Measurements from ENCODE around the gene VPS51.

Gene VPS51

DNA sequence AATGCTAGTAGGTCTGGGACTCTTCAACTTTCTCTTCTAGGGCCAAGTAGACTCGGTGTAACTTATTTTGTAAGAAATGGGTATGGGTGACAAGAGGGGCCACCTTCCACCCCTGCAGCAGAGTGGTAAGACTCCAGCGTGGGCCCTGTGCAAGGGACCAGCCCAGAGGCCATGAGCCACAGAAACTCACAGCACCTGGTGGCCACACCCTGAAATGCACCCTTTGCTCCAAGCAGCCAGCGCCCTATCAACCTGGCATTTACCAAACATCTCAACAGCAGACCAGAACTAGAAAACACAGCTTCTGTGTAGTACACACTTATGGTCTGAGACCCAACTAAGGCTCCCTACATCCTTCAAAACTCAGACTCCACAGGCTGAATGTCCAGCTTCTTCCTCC lies 17.9 kb upstream of the VPS51 start:
- Mint-ChIP-seq H3K4me1 (peaks cover 36% of the 10 kb centered on the region), H3K36me3 (ENCODE audit: low read depth) (peaks cover 47% of the 10 kb centered on the region), H3K27ac (peak overlapping the region; percentile 5), H3K4me3 (no peak overlapping the region), H3K9me3 (no peaks in the 10 kb centered on the region), H3K27me3 (ENCODE audit: low read depth, poor library complexity) (no peaks in the 10 kb centered on the region)
- TF ChIP-seq, protein P1, sequence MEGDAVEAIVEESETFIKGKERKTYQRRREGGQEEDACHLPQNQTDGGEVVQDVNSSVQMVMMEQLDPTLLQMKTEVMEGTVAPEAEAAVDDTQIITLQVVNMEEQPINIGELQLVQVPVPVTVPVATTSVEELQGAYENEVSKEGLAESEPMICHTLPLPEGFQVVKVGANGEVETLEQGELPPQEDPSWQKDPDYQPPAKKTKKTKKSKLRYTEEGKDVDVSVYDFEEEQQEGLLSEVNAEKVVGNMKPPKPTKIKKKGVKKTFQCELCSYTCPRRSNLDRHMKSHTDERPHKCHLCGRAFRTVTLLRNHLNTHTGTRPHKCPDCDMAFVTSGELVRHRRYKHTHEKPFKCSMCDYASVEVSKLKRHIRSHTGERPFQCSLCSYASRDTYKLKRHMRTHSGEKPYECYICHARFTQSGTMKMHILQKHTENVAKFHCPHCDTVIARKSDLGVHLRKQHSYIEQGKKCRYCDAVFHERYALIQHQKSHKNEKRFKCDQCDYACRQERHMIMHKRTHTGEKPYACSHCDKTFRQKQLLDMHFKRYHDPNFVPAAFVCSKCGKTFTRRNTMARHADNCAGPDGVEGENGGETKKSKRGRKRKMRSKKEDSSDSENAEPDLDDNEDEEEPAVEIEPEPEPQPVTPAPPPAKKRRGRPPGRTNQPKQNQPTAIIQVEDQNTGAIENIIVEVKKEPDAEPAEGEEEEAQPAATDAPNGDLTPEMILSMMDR (IDR thresholded peaks at IDR 0.05): peak; percentile 53
- DNase-seq: peak; percentile 66

DNA sequence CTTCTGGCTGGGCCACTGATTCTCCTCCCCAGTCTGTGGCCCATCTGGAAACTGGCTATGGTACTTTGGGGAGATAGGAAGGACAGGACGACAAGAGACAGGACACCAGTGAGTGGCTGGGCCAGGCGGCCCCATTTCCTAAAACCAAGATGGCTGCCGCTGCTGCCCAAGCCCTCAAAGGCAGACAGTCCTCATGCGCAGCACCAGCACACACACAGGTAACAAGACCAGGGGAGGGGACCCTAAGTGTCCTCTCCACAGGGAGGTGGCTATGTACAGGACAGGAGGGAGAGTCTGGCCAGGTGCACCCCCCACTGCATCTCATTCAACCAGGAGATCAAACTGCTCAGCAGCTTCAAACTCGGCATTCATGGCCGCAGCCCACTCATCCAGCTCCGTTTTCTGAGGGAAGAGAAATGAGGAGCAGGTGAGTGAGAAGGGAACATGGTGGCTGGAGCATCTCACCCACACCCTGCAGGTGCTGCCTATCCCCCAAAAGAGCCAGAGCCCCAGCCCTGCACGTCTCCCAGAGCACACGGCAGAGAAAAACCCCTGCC lies 17.1 kb upstream of the VPS51 start:
- Mint-ChIP-seq H3K4me3 (no peak overlapping the region), H3K27me3 (ENCODE audit: low read depth, poor library complexity) (no peaks in the 10 kb centered on the region), H3K27ac (peak overlapping the region; percentile 45), H3K36me3 (ENCODE audit: low read depth) (peaks cover 47% of the 10 kb centered on the region), H3K4me1 (peaks cover 38% of the 10 kb centered on the region), H3K9me3 (no peaks in the 10 kb centered on the region)
- DNase-seq: no peak
- TF ChIP-seq, protein P1 (IDR thresholded peaks at IDR 0.05): no peak

DNA sequence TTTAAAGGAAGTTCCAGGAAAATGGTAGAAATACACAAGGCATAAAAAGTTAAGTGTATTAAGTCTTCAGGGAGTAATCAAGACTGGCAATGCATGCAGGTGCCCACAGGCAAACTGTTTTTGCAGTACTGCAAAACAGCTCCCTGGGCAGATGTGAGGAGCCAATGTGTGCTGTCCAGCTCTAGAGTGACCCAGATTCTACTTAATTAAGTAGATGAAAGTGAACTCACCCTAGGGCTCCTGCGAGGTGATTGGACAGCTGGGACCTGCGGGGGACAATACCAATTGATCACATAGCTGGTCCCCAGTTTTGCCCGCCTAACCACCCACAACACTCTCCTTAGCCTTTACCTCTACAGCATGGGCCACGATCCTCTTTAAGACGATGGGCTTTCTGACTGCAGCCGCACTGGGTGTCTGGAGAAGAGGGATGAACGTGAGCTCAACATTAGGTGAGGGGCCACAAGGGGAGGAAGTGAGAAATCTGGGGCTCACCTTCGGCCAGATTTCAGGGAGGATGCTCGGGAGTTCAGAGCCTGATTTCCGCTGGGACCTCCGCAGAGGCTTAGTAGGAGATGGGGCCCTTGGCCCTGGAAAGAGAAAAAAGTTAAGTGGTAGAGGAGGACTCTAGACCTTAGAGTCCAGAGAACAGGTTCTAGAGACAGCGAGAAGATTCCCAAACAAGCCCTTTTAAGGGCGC lies 12.7 kb upstream of the VPS51 start:
- Mint-ChIP-seq H3K9me3 (no peaks in the 10 kb centered on the region), H3K27me3 (ENCODE audit: low read depth, poor library complexity) (no peaks in the 10 kb centered on the region), H3K36me3 (ENCODE audit: low read depth) (peaks cover 26% of the 10 kb centered on the region), H3K27ac (peak overlapping the region; percentile 98), H3K4me1 (peaks cover 48% of the 10 kb centered on the region), H3K4me3 (peak overlapping the region; percentile 99)
- TF ChIP-seq, protein P1 (IDR thresholded peaks at IDR 0.05): no peak
- no peak for DNase-seq

DNA sequence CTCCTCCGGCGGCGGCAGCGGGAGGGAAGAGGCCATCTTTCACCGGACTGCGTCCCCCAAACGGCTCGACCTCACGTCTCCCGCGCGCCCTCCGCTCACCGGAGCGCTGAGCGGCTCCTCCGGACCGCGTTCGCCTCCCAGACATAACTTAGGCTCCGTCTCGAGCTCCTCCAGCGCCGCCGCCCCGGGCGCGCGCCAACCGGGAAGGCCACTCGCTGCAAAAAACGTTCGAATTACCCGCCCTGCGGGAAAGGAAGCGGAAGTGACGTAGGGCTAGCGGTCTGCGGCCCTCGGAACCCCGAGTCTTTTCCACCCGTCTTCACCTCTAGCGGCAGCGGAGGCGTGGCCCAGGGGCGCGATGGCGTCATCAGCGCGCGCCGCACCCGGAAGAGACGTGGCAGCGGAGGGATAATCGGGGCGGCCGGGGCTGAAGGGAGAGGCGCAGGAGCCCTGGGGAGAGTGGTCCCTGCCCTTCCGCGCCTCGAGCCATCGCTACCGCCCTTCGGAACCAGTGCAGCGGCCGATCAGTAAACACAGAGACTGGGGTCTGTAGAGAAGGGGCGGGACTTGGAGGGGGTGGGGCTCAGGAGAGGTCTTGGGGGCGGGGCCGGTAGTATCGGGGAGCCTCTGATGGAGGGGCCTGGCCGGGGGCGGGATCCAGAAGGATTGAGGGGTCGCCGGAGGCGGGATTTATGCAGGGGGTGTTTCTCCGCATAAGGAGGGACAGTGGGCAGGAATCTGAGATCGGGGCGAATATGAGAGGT lies 12.0 kb upstream of the VPS51 start, which contains the start of the genes CDCA5 and ZFPL1:
CDCA5 (minus strand) TSS at position 207 of the 764 bp plus-strand sequence; CDS start at position 145, 62 bp downstream.
ZFPL1 (plus strand) TSS at position 389 of the 764 bp plus-strand sequence. CDS start 477 bp downstream, outside the sequence.
- H3K36me3 Mint-ChIP-seq (ENCODE audit: low read depth): peaks cover 26% of the 10 kb centered on the region

DNA sequence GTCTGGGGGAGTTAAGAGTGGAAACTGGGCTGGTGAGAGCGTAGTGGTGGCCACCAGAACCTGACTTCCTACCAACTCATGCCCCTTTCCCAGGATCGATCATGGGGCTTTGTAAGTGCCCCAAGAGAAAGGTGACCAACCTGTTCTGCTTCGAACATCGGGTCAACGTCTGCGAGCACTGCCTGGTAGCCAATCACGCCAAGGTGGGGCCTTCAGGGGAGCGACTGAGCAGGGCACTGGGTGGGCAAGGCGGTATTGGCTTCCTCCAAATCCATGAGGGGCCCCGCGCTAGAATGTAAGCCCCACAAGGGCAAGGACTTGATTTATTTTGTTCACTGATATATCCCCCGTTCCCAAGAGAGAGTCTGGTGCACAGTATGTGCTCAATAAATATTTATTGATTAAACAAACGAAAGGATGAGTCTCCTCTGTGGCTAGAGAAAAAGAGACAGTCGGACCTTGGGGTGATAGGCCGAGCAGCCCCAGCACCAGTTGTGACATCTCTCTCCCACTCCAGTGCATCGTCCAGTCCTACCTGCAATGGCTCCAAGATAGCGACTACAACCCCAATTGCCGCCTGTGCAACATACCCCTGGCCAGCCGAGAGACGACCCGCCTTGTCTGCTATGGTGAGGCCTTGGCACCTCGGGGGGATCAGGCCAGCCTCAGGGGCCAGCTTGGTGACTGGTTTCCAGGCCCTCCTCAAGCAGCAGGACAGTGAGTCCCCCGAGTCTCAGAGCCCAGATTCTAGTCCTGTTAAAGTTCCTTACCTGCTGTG lies 11.2 kb upstream of the VPS51 start:
- TF ChIP-seq, protein P1 (IDR thresholded peaks at IDR 0.05): no peak
- H3K4me3 Mint-ChIP-seq: peak overlapping the region; percentile 99
- no peaks in the 10 kb centered on the region for H3K9me3 Mint-ChIP-seq
- no peaks in the 10 kb centered on the region for H3K27me3 Mint-ChIP-seq (ENCODE audit: low read depth, poor library complexity)
- H3K27ac Mint-ChIP-seq: peak overlapping the region; percentile 98
- peaks cover 41% of the 10 kb centered on the region for H3K4me1 Mint-ChIP-seq
- no peak for DNase-seq
- H3K36me3 Mint-ChIP-seq (ENCODE audit: low read depth): peaks cover 27% of the 10 kb centered on the region

More for the DNA sequence above, 12.0 kb upstream of the VPS51 start, which contains the start of the genes CDCA5 and ZFPL1:
- TF ChIP-seq, protein P1 (IDR thresholded peaks at IDR 0.05): no peak
- no peaks in the 10 kb centered on the region for H3K9me3 Mint-ChIP-seq
- H3K27ac Mint-ChIP-seq: peak within 1 kb of the TSS; percentile 98
- DNase-seq: peak; percentile 97
- H3K4me1 Mint-ChIP-seq: peaks cover 41% of the 10 kb centered on the region
- H3K27me3 Mint-ChIP-seq (ENCODE audit: low read depth, poor library complexity): no peaks in the 10 kb centered on the region
- peak within 1 kb of the TSS; percentile 99 for H3K4me3 Mint-ChIP-seq
